ENCODE data around the gene NUP160.

DNA sequence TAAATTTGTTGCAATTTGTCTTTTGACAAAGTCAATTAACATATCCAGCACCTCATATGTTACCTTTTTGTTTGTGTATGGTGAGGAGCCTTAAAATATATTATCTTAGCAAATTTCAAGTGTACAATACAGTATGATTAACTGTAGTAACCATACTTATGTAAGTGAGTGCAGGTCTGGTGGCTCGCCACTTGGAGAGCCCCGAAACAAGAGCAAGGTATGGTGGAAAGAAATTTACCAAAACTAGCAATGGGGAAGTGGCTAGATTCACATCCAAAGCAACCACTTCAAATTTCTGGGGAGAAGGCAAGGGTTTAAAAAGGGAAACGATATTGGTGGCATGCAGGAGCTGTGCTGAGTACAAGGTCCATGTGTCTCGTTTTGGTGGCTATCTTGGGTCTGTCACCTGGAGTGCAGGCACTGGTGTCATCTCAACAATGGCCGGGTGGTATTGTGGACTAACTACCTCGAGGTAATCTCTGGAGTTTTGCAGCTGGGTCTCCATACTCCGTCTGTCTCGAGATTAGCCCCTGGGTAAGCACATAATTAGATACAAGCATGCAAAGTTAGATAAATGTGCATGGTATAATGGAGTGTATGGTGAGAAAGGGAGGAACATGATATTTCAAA lies 72.8 kb downstream of the NUP160 start:
- TF ChIP-seq, protein P1, sequence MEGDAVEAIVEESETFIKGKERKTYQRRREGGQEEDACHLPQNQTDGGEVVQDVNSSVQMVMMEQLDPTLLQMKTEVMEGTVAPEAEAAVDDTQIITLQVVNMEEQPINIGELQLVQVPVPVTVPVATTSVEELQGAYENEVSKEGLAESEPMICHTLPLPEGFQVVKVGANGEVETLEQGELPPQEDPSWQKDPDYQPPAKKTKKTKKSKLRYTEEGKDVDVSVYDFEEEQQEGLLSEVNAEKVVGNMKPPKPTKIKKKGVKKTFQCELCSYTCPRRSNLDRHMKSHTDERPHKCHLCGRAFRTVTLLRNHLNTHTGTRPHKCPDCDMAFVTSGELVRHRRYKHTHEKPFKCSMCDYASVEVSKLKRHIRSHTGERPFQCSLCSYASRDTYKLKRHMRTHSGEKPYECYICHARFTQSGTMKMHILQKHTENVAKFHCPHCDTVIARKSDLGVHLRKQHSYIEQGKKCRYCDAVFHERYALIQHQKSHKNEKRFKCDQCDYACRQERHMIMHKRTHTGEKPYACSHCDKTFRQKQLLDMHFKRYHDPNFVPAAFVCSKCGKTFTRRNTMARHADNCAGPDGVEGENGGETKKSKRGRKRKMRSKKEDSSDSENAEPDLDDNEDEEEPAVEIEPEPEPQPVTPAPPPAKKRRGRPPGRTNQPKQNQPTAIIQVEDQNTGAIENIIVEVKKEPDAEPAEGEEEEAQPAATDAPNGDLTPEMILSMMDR (IDR thresholded peaks at IDR 0.05; ENCODE audit: low read depth, low read length) = no peak
- no peak for TF ChIP-seq EZH2phosphoT487 (IDR thresholded peaks at IDR 0.05; ENCODE audit: low read depth)
